GM12878 (cell line): Measurements from ENCODE around the gene TIMM10. TPM values are rescaled to one million over a fixed set of nuclear protein-coding genes. Genes with fewer than 3 reads are reported as not detected.

Source experiments
- CREB1 ChIP-seq: IDR thresholded peaks from 2 replicates; pipeline ENCODE4 v1.6.1; 2012; ENCODE audit warnings: low read depth, mild to moderate bottlenecking, inconsistent platforms
- HDGF ChIP-seq: fragments of 450-650 bp; IDR thresholded peaks from 2 replicates; pipeline ENCODE4 v1.6.1; 2016; ENCODE audit warnings: antibody characterized with exemption
- LARP7 ChIP-seq: fragments of 450-650 bp; IDR thresholded peaks from 2 replicates; pipeline ENCODE4 v1.6.1; 2017; ENCODE audit warnings: mild to moderate bottlenecking
- RAD21 ChIP-seq: IDR thresholded peaks from 2 replicates; pipeline ENCODE4 v1.6.1; 2011; ENCODE audit warnings: mild to moderate bottlenecking, low read depth, low read length, moderate library complexity; ENCODE audit not compliant: insufficient read depth
- RCOR1 ChIP-seq: conservative IDR thresholded peaks from 2 replicates; pipeline ENCODE4 v1.6.1; 2012; ENCODE audit warnings: low read depth, low read length, improper control_type of control experiment
- RUNX3 ChIP-seq: IDR thresholded peaks from 2 replicates; pipeline ENCODE4 v1.6.1; 2012; ENCODE audit warnings: low read length, inconsistent platforms
- SMARCA5 ChIP-seq: fragments of 450-650 bp; IDR thresholded peaks from 2 replicates; pipeline ENCODE4 v1.6.1; 2017; ENCODE audit warnings: mild to moderate bottlenecking
- ZBTB40 ChIP-seq: fragments of 450-650 bp; IDR thresholded peaks from 2 replicates; pipeline ENCODE4 v1.6.1; 2016; ENCODE audit warnings: mild to moderate bottlenecking, moderate library complexity, borderline replicate concordance
- polyA plus RNA-seq, 11 experiments: library from polyadenylated mRNA; depleted of rRNA in 4 of 11; unstranded in 6 of 11; stranded (reverse) in 5 of 11; fragments of >200 nt; fragmentation: Nextera tagmentation in 4 of 11; fragmentation: Illumina TruSeq in 1 of 11; extraction: Ambion mirVana in 4 of 11; extraction: Trizol in 1 of 11; gene quantifications; 1 replicate in 1 of 11; 2 replicates in 10 of 11; pipeline versions ENCODE4 v1.2.1 to v1.2.3, GENCODE V29; 2011 to 2016; ENCODE audit warnings: inconsistent platforms in 2 of 11, missing spikeins in 2 of 11, low read depth in 1 of 11
- total RNA-seq, 4 experiments: library from RNA; depleted of rRNA in 3 of 4; stranded (reverse); fragments of >200 nt in 3 of 4; fragmentation: Illumina TruSeq in 1 of 4; extraction: Trizol in 1 of 4; gene quantifications; 2 replicates each; pipeline versions ENCODE4 v1.2.1 to v1.2.3, GENCODE V29; 2013 to 2021
- TF ChIP-seq, protein P1 (sequence below): IDR thresholded peaks from 2 replicates; pipeline ENCODE4 v1.6.1; 2011; ENCODE audit warnings: low read depth, mild to moderate bottlenecking, low read length, moderate library complexity, borderline replicate concordance; ENCODE audit errors: extremely low read depth
- TF ChIP-seq, protein P2 (sequence below): IDR thresholded peaks from 2 replicates; pipeline ENCODE4 v1.6.1; 2012; ENCODE audit warnings: low read depth, low read length, improper control_type of control experiment

Gene TIMM10
- total and polyA plus RNA-seq, 10 of the 15 experiments (the other 5 are each of a cell fraction or from before 2014, with no cell fraction given) = 148 to 898 (median 206) TPM

- TF ChIP-seq, protein P1, sequence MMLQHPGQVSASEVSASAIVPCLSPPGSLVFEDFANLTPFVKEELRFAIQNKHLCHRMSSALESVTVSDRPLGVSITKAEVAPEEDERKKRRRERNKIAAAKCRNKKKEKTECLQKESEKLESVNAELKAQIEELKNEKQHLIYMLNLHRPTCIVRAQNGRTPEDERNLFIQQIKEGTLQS = no peak
- TF ChIP-seq, protein P2, sequence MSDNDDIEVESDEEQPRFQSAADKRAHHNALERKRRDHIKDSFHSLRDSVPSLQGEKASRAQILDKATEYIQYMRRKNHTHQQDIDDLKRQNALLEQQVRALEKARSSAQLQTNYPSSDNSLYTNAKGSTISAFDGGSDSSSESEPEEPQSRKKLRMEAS = 0 out of 2 replicates have a peak, but pooled peaks have one; percentile 15
- no peak for TF ChIP-seq ZBTB40
- TF ChIP-seq LARP7 = peak; percentile 3; the same call in 1 of the 2 replicates
- peak; percentile 55; the same call in 1 of the 2 replicates for TF ChIP-seq RUNX3
- peak; percentile 87 for TF ChIP-seq RAD21
- peak; percentile 43; the same call in 1 of the 2 replicates for TF ChIP-seq CREB1
- TF ChIP-seq SMARCA5 = peak; percentile 76; the same call in 1 of the 2 replicates
- 0 out of 2 replicates have a peak, but pooled peaks have one; percentile 12 for TF ChIP-seq RCOR1
- TF ChIP-seq HDGF = no peak
Measured at GRCh38 chr11:57568330-57568766, 37.8 kb upstream of the TIMM10 start (continued).
